ENCODE data around the gene CA10. TPM values are rescaled to one million over a fixed set of nuclear protein-coding genes. Genes with fewer than 3 reads are reported as not detected.

CA10 gene
- total RNA-seq, 1 experiment from 2014 or later = not detected

DNA sequence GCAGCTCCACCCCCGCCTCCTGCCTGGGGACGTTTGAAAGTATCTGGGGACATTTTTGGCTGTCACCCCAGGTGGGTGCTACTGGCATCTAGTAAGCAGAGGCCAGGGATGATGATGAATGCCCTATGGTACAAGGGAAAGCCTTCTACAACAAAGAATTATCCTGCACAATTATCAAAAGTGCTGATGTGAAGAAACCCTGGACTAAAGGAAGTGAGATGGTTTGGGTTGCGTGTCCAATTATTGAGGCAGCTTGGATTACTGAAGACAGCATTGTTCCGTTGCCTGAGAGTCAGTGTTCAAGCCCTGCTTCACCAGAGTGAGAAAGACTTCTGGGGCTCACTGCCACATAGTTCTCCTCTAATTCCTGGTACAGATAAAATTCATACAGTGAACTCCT lies 343.4 kb downstream of the CA10 start:
- CTCF ChIA-PET = no interaction called here
- no peaks in the 10 kb centered on the region for H3K36me3 ChIP-seq (ENCODE audit: control insufficient read depth, insufficient read depth, low read length)
- no peak overlapping the region for H3K4me3 Mint-ChIP-seq (ENCODE audit: unreplicated experiment)
- intact Hi-C loops (cut with micrococcal nuclease; ENCODE audit: unreplicated experiment) = no loop called here
- H3K4me1 ChIP-seq = no peaks in the 10 kb centered on the region
- no peak for DNase-seq
- BruUV-seq (replicated peaks) = no TSS peak
- no peak overlapping the region for H3K4me3 ChIP-seq (ENCODE audit: low read depth, low read length)
- no peak overlapping the region for H3K27ac Mint-ChIP-seq (ENCODE audit: unreplicated experiment)
- peaks cover 1% of the 10 kb centered on the region; the same call in 1 of the 2 replicates for H3K27me3 ChIP-seq (replicated peaks; ENCODE audit: control insufficient read depth, insufficient read depth, low read length)
- POLR2A ChIA-PET = no interaction called here
- no peaks in the 10 kb centered on the region for H3K9me3 Mint-ChIP-seq (ENCODE audit: unreplicated experiment)
- peaks cover 11% of the 10 kb centered on the region for H3K27me3 Mint-ChIP-seq (ENCODE audit: insufficient read depth, unreplicated experiment)
- TF ChIP-seq, protein P1, sequence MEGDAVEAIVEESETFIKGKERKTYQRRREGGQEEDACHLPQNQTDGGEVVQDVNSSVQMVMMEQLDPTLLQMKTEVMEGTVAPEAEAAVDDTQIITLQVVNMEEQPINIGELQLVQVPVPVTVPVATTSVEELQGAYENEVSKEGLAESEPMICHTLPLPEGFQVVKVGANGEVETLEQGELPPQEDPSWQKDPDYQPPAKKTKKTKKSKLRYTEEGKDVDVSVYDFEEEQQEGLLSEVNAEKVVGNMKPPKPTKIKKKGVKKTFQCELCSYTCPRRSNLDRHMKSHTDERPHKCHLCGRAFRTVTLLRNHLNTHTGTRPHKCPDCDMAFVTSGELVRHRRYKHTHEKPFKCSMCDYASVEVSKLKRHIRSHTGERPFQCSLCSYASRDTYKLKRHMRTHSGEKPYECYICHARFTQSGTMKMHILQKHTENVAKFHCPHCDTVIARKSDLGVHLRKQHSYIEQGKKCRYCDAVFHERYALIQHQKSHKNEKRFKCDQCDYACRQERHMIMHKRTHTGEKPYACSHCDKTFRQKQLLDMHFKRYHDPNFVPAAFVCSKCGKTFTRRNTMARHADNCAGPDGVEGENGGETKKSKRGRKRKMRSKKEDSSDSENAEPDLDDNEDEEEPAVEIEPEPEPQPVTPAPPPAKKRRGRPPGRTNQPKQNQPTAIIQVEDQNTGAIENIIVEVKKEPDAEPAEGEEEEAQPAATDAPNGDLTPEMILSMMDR (IDR thresholded peaks at IDR 0.05; ENCODE audit: insufficient read depth in 1 of 2, low read depth in 1 of 2, low read length in 1 of 2, severe bottlenecking in 1 of 2, unreplicated experiment in 1 of 2) = no peak
- H3K4me1 Mint-ChIP-seq (ENCODE audit: low read depth, unreplicated experiment) = no peaks in the 10 kb centered on the region
- H3K9me3 ChIP-seq = no peaks in the 10 kb centered on the region
- no peaks in the 10 kb centered on the region for H3K36me3 Mint-ChIP-seq (ENCODE audit: insufficient read depth, unreplicated experiment)

DNA sequence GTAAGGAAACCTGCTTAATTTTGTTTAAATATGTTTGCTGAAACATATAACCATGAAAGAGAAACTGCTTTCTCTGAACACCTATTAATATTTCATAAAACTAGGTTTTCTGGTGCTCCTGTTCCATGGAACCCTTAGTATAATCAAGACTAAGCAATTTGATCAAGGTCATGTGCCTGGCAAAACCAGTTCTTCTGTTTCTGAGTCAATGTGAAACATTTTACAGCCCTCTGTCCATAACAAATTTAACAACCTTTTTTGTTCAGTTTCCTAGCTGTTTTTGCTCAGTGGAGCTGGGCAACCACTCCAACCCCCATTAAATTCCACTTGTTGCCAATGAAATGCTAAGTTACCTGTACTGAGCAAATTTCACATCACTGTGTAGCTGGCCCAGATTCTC lies 344.0 kb downstream of the CA10 start:
- H3K9me3 Mint-ChIP-seq (ENCODE audit: unreplicated experiment) = no peaks in the 10 kb centered on the region
- no peak for DNase-seq
- H3K27me3 Mint-ChIP-seq (ENCODE audit: insufficient read depth, unreplicated experiment) = peaks cover 10% of the 10 kb centered on the region
- H3K27ac Mint-ChIP-seq (ENCODE audit: unreplicated experiment) = no peak overlapping the region
- no peak overlapping the region for H3K4me3 Mint-ChIP-seq (ENCODE audit: unreplicated experiment)
- H3K36me3 Mint-ChIP-seq (ENCODE audit: insufficient read depth, unreplicated experiment) = no peaks in the 10 kb centered on the region
- H3K4me3 ChIP-seq (ENCODE audit: low read depth, low read length) = no peak overlapping the region
- intact Hi-C loops (cut with micrococcal nuclease; ENCODE audit: unreplicated experiment) = no loop called here
- no peaks in the 10 kb centered on the region for H3K27me3 ChIP-seq (replicated peaks; ENCODE audit: control insufficient read depth, insufficient read depth, low read length)
- ChIA-PET POLR2A (no interaction called here), CTCF (no interaction called here)
- no peaks in the 10 kb centered on the region for H3K4me1 Mint-ChIP-seq (ENCODE audit: low read depth, unreplicated experiment)
- BruUV-seq (replicated peaks) = no TSS peak
- no peaks in the 10 kb centered on the region for H3K36me3 ChIP-seq (ENCODE audit: control insufficient read depth, insufficient read depth, low read length)
- H3K9me3 ChIP-seq = no peaks in the 10 kb centered on the region
- TF ChIP-seq, protein P1 (IDR thresholded peaks at IDR 0.05; ENCODE audit: insufficient read depth in 1 of 2, low read depth in 1 of 2, low read length in 1 of 2, severe bottlenecking in 1 of 2, unreplicated experiment in 1 of 2) = no peak
- no peaks in the 10 kb centered on the region for H3K4me1 ChIP-seq

DNA sequence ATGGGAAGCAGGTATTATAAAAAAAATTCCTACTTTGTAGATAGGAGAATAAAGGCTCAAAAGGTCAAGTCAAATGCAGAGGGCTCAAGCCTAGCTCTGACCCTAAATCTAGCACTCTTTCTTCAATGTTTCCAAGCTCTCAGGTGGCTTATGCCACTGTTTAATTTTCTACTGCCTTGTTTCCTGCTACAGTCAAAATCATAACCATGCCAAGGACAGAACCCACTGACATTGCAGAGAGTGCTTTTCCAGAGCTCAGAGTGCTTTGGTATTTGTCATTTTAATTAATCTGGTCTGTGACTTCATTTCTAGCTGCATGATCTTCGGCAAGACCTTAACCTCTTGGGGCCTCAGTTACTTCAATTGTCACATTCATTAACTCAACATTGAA lies 344.7 kb downstream of the CA10 start:
- Histone ChIP-seq H3K36me3 (ENCODE audit: control insufficient read depth, insufficient read depth, low read length) (no peaks in the 10 kb centered on the region), H3K4me3 (ENCODE audit: low read depth, low read length) (no peak overlapping the region), H3K4me1 (no peaks in the 10 kb centered on the region), H3K9me3 (no peaks in the 10 kb centered on the region), H3K27me3 (replicated peaks; ENCODE audit: control insufficient read depth, insufficient read depth, low read length) (no peaks in the 10 kb centered on the region)
- Mint-ChIP-seq H3K27me3 (ENCODE audit: insufficient read depth, unreplicated experiment) (peaks cover 11% of the 10 kb centered on the region), H3K4me1 (ENCODE audit: low read depth, unreplicated experiment) (no peaks in the 10 kb centered on the region), H3K36me3 (ENCODE audit: insufficient read depth, unreplicated experiment) (no peaks in the 10 kb centered on the region), H3K4me3 (ENCODE audit: unreplicated experiment) (no peak overlapping the region), H3K27ac (ENCODE audit: unreplicated experiment) (no peak overlapping the region), H3K9me3 (ENCODE audit: unreplicated experiment) (no peaks in the 10 kb centered on the region)
- no TSS peak for BruUV-seq (replicated peaks)
- ChIA-PET POLR2A (no interaction called here), CTCF (no interaction called here)
- no peak for DNase-seq
- intact Hi-C loops (cut with micrococcal nuclease; ENCODE audit: unreplicated experiment) = no loop called here
- TF ChIP-seq, protein P1 (IDR thresholded peaks at IDR 0.05; ENCODE audit: insufficient read depth in 1 of 2, low read depth in 1 of 2, low read length in 1 of 2, severe bottlenecking in 1 of 2, unreplicated experiment in 1 of 2) = no peak

All from Caco-2 (cell line).